AG08396 (cell line): ENCODE measurements around the gene FBLN7.

Experiments used
- DNase-seq: peaks from one replicate; pipeline ENCODE4 v3.0.0; 2012; ENCODE audit warnings: low spot score, mixed read lengths

Gene FBLN7

DNA sequence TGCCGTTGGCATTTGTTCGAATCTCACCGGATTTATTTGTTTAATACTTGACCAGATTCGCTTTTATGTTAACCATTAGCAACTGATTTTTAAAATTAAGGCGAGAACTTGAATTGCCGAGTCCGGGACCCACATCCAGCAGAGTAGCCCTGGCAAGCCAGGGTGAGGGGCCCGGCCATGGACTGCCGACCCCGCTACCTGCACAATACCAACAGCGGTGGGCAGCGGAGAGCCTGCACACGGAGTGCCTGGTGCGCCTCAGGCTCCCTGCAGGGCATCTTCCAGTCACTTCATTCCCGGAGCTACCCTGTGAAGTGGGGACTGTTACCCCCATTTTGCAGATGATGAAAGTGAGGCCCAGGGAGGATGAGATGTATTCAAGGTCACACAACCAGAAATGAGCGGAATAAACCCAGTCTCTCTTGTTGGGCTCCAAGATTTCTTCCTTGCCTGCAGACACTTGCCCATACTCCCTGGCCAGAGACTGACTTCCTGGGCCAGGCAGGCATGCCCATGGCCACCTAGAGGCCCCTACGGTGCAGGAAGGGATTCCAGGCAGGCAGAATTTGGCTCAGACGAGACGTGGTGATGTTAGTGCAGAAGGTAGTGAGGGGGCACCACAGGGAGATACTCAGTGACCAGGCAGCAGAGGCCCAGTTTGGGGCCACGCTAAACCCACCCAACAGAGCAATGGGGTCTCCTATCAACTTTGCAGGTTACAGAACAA, 2.9 kb downstream of the FBLN7 start:
- no peak for DNase-seq

DNA sequence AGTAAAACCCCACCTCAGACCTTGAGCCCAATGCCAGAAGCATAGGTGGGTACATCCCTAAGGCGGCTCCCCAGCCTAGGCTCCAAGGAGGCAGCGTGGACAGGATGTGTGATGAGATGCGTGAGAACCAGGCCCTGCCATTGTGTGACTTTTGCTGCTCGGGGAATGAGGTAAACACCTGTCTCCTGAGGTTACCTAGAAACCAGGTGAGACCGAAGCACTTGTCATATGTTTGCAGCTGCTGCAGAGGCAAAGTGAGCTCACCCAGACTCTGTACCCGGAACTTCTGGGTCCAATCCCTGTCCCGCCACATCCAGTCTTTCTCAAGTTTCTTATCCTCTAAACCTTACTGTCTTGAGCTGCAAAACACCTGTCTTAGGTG, 3.4 kb downstream of the FBLN7 start:
- no peak for DNase-seq

DNA sequence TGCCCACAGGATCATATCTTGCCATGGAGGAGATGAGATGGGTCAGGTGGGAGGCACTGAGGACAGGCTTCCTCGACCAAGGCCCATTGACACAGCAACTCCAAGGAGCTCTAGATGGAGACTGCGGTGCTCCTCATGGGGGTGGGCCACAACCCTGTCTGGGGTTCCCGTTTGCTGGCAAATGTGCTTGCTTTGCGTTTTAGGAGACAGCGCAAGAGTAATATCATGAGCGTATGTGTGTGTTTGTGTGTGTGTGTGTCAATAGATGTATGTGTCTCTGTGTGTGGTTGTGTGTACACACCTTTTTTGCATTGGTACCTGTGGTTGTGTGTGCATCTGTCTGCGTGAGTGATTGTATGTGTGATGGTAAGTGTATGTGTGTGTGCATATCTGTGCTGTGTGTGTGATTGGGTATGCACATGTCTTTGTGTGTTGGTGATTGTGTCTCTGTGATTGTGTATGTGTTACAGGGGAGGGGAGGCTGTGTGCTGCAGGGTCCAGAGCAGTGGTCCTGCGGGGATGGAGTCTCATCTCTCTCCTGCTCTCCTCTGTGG, 4.4 kb downstream of the FBLN7 start:
- no peak for DNase-seq

DNA sequence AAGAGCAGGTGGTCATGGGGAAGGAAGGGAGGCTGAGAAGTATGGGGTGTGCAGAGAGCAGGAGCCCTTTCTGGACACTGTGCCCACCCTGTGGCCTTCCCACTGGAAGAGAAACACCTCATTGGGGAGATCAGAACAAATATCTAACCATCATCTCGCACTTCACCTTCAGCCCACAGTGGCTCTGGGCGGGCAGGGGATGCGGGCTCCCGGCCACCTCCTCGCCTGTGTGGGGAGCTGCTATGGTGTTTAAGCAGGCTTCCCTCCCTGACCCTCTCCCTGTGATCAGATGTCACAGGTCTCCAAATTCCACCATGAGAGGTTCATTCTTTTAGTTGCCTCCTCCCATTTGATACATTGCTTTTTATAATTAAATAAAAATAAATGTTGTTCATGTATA, 5.0 kb downstream of the FBLN7 start:
- DNase-seq: no peak

DNA sequence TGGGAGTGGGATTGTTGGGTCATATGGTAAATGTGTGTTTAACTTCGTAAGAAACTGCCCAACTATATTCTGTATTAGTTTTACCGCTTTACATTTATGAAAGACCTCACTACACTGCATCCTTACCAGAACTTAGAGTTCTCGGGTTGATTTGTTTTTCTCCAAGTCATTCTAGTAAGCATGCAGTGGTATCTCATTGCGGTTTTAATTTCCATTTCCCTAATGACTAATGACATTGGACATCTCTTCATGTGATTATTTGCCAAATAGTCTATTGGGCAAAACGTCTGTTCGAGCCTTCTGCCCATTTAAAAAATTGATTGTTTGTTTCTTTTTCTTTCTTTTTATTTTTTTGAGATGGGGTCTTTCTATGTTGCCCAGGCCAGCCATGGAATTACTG, 6.8 kb downstream of the FBLN7 start:
- DNase-seq: no peak

DNA sequence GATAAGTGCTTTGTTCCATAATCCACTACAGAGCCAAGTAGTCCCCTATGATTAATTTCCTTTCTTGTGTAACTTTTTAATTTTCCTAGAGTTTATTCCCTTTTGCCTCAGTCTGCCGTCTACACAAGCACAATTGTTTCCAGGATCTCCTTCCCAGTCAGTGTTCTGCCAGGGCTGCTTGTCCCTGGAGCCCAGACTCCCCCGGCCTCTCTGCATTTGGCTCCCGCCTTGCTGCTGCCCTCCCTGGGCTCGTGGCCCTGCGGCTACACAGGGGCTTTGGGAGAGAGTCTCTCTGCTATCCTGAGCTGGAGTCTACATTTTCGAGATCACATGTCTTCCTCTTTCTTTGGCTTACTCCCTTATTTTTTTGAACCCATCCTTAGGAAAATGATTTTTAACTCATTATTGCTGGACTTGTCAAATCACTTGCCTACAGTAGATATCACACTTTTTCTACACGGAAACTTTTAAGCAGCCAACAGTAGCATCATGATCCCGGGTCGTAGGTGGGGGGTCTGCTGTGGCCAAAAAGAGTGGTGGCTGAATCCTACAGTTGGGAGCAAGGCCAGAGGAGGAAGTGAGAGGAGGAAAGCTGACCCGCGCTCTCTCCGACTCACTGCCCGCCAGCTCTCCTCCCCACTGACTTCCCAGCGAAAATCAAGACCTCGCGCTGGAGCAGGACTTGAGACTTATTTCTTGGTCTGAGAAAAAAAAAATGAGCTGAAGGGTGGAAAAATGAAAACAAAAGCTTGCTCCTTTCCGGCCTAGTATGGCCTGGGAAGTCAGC, 9.4 kb downstream of the FBLN7 start:
- DNase-seq: no peak

DNA sequence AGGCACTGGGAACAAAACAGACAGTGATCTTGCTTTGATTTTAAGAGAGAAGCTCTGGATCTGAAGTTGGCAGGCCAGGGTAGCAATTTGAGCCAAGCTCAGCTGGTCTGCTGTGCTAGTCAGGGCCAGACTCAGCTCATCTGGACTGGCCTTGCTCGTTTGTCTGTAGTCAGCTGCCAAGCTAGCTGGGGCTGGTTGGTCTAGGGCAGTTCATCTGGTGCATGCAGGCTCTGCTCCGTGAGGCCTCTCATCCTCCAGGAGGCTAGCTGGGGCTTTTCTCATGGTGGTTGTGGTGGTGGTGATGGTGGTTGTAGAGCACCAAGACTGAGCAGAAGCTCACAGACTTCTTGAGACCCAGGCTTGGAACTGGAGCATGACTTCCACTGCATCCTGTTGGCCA, 10.3 kb downstream of the FBLN7 start:
- no peak for DNase-seq

DNA sequence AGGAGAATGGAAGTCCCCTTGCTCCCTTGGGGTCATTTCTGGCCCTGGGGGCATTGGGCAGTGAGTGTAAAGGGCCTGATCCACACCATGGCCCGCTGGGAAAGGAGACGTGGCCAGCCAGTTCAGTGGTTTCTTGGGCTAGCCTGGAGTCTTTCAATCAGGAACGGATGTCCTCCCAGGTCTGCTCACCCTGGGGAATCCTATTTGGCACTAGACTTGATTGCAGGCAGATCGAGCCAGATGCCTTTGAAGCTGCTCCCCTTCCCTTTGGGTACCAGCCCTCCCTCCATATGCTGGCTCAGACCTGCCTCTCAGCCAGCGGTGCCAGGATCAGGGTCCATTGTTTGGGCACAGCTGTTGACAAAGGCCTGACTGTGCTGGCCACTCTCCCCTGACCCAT, 11.0 kb downstream of the FBLN7 start:
- no peak for DNase-seq

DNA sequence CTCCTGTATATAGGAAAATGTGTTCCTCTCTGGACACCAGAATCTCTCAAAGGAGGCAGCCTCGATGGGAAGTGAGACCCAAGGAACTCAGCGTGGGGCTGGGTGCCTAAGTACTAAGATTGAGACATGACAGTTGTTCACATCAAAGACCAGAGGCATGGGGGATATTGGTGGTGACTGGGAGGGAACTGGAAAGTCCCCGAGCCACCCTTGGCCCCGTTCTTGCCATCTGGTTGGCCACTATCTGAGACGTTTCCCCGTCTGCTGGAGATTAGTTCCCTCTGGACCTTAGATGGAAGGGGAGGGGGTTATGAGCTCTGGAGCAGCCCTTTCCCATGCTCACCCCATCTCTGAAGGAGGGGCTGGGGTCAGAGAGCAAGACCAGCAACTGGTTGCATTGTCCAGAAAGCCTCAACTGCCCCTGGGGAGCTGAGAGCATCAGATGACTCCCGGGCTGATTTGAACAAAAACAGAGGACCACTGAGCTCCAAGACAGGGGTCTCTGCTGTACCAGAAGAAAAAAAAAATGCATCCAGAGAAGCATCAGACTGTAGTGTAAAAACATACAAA, 11.8 kb downstream of the FBLN7 start:
- no peak for DNase-seq

DNA sequence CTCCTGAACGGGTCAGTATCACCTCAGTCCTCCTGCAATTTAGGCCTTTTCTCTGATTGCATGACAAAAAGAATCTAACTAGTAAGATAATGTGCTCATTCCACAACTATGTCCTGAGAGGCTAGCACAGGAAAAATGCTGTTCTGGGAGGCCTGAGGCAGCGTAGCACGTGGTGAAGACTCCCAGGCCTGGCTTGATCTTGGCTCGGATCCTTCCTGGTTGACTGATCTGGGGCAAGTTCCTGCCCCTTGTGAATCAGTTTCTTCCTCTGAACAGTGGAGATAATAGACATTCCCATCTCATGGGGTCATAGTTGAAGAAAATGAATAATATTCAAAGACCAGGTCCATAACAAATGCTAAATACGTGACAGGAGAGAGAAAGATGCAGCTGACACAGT, 12.3 kb downstream of the FBLN7 start:
- peak; percentile 85 for DNase-seq

DNA sequence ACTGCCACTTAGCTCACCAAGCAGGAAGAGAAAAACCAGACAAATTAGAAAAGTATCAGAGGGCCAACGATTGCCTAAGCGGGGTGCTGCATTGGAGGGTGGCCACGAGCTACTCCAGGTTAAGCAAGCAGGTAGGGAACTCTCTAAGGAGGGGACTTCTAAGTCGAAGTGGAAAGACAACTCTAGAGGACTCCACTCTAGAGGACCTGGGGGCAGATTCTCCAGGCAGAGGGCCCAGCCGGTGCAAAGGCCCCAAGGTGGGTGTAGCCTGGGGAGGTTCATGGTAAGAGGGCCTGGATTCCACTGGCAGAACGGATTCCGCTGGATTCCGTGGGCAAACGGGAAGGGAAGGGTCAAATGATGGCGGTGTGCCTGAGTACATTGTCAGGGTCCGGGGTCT, 12.7 kb downstream of the FBLN7 start:
- no peak for DNase-seq

DNA sequence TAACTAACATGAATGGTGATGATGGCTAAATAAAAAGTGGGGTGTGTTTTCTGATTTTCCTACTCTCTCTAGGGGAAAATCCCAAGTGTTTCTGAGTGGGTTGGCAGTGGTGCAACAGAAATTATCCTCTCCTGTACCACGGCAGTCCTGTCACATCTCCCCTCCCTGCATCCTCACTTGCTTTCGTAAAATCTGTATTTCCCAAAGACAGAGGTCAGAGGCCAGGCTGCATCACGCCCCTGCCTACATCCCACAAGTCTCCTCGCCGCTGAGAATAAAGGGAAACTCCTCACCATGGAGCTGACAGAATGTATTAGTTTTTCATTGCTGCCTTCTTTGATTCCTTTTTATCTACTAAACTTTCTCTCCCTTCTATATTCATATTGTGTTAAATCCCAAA, 13.1 kb downstream of the FBLN7 start:
- DNase-seq: no peak

DNA sequence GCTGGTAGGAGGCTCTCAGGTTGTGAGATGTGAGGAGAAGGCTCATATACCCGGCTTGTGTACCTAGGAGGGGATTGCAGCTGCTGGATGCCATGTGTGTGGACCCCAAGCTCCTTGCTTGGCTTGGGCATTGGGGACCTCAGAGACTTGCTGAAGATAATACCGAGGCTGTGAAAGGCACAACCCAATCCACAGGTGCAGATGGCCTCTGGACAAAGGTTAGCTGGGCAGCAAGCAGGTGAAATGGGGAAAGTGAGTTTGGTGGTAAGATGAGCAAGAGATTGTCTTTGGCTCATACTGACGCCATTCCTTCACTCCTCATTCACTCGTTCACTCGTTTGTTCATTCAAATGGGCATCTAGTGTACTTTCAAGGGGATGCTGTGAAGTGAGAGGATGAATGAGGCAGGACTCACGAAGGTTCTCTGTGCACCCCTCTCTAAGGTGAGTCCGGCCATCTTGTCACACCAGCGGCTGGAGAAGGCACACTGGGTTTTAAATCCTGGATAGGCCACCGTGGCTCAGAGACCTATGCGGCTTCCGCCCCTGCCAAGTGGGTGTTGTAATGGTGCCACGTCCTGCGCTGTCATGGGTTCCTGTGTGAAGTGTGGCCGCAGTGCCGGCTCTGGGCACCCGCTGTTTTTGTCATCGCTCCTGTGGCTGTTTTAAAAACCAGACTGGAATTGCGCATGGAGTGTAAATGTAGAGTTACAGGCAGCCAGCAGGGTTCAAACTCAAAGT, 13.7 kb downstream of the FBLN7 start:
- DNase-seq: no peak

DNA sequence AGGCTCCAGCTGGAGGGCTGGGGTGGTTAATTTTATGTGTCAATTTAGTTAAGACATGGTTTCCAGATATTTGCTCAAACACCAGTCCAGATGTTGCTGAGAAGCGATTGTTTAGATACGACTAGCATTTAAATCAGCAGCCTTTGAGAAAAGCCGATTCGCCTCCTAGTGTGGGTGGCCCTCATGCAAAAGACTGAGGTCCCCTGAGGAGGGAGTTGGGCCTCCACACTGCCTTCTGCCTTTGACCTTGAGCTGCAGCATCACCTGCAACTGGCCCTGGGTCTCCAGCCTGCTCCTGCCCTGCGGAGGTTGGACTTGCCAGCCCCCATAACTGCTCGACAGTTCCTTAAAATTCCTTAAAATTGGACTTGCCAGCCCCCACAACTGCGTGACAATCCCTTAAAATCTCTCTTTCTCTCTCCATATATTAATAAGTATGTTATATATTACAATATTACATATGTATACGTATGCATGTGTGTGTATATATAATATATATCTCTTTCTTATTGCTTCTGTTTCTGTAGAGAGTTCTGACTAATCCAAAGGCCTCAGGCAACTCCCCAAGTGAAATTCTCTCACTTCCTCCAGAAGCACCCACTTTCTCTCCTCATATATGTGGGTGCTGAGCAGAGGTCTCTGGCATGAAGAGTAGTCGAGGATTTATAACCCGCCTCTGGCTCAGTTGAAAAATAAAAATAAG, 14.4 kb downstream of the FBLN7 start:
- DNase-seq: no peak

DNA sequence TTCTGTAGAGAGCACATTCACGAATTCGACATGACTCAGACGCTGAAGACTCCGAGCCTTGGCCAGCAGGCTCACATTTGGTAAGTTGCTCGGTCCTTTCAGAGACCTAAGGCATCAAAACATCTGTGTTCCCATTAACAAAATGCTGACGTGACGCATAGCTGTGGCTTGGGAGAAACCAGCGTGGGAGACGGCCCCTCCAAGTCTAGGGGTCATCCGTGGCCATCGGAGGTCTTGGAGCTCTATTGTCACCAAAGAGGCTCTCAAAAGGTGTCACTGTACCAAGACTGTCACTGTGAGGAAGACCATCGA, 14.9 kb downstream of the FBLN7 start:
- no peak for DNase-seq

DNA sequence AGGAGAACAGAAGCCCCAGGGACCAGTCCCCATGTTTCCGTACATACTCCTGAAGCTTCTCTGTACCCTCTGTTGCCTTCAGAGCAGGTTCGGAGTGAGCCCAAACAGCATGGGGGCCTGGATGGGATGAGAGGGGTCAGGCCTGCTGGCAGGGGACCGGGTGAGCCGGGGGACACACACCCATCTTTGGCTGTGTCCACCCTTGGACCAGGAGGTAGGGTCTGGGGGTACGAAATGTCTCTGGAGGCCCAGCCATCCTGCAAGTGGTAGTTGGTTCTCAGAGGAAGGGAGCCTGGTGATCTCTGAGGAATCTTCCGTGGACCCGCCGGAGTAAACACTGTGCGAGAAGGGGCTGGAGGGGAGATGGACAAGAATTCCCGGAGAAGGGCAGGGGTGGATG, 15.3 kb downstream of the FBLN7 start:
- no peak for DNase-seq

DNA sequence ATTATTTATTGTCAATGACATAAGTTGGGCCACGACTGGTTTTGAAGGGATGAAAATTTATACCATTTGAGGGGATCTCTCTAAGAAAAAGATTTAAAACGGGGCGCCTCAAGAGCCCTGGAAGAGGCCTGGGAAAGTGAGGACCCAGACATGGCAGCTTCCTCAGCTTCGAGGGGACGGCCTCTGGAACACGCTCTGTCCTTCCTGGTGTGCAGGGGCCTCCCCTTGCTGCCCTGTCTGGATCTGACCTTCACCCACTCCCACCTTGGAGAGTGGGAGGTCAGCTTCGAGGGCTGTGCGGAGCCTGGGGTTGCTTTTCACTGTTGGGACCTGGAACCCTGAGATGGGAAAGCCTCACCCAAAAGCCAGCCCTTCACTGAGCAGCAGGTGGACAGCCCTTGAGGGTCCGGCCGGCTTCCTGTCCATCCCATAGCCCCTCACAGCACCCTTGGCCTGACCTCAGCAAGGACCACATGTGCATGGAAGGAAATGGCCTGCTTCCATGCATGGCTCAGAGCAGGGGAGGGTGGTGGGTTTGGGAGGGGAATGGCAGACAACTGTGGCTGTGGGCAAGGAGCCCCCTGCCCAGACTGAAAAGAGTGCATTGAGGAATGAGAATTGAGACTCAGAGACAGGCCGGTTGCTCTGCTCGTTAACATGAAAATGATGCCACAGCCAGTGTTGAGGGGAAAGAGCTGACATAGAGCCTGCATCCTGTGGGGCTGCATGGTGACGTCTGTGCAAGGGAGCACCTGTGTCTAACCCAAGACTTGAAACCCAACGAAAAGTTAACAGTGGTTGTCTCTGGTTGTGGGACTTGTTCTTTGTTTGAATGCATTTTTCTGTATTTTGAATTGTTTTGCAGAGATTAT, 16.3 kb downstream of the FBLN7 start:
- no peak for DNase-seq

DNA sequence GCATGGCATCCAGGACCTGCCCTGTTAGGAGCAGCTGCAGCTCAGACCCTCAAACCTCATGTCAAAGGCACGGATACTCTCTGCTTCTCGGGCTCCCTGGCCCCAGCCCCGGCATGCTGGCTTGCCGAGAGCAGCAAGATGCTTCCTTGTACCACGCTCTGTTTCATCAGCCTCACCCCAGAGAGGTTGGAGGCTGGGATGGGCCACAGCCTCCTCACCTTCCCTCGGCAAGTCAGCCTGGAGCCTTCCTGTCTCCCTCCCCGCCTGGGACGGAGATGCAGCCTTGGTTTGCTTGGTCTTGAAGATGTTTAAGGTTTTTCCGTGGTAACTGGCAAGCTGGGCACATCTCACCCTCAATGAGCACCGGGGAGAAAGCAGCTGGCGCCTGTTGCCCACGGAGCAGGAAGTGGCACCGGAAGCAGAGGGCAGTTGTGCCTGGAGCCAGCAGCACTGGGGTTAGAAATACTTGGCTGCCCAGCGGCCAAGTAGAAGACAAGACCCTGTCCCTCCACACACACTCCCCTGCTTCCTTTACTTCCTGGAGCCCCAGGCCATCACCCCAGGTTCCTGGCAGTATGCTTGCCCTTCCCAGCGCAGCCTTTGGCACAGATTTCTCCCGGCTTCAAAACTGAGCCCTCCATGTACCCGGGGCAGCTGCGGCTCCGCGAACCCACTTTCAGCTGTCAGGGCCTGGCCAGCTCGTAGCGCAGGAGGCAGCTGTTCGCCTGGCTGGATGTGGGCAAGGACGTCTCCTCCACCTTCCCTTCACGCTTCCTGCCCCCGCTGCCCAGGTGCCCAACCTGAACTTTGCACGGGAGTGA, 17.4 kb downstream of the FBLN7 start:
- DNase-seq: no peak

DNA sequence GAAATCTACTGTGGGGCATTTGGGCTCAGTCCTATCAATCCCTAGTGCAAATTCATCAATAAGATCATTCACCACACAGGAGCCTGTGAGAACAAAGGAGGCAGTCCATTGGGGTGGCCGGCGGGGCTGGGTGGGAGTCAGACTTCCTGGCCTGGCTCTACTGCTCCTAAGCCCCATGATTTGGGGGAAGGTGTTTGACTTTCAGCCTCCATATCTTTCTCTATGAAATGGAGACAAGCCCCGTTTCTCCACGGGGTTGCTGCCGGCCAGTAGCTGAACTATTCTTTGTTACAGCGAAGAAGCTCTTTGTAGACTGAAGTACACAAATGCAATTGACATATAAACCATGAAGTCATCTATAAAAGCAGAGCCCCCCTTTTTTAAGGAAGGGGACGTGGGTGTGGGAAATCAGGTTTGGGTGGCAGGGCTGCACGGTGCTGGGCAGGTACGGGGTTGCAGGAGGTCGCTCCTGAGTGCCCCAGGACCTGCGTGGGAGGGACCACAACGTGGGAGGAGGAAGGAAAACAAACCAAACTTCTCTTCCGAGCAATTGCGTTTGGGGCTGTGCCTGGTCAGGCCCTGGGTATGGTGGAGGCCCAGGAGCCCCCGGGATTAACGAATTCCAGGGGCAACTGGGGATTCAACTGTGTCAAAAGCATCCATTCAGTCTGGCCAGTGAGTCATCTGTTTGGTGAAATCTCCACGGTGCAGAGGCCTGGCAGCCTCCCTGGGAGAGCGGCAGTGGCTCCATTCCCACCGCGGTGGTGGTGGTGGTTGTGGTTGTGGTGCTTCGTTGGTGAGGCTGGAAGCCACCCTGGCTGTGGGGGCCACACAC, 18.2 kb downstream of the FBLN7 start:
- DNase-seq: peak; percentile 56
